Measurements from ENCODE around the gene NFKB2.

The NFKB2 gene

DNA sequence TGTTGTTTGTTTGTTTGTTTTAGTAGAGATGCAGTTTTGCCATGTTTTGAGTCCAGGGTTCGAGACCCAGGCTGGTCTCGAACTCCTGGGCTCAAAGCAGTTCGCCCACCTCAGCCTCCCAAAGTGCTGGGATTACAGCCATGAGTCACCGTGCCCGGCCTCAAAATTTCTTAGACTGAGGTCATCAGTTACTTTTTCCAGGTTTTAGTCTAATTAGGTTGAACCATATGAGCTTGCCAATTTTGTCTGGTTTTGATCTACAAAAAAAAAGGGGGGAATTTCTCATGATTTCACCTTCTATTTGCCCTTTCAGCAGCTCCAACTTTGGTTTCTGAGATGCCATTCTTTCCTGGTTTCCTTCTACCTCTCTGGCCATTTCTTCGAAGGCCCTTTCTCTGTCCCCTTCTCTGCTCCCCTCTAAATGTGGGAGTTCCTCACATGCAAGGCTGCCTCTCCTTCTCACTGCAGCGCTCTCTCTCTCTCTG is 31.3 kb downstream of the NFKB2 start (continued):
- TF ChIP-seq PRDM10 (tag by site-specific recombination; IDR thresholded peaks at IDR 0.05) = peak; percentile 96
- TF ChIP-seq ZNF843 (tag by site-specific recombination; IDR thresholded peaks at IDR 0.05) = 0 out of 2 replicates have a peak, but pooled peaks have one; percentile 13
- no peak for TF ChIP-seq ZNF623 (tag by site-specific recombination; IDR thresholded peaks at IDR 0.05)
- TF ChIP-seq, protein P1, sequence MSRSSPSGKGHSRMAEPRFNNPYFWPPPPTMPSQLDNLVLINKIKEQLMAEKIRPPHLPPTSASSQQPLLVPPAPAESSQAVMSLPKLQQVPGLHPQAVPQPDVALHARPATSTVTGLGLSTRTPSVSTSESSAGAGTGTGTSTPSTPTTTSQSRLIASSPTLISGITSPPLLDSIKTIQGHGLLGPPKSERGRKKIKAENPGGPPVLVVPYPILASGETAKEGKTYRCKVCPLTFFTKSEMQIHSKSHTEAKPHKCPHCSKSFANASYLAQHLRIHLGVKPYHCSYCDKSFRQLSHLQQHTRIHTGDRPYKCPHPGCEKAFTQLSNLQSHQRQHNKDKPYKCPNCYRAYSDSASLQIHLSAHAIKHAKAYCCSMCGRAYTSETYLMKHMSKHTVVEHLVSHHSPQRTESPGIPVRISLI (tag by site-specific recombination; IDR thresholded peaks at IDR 0.05) = 0 out of 2 replicates have a peak, but pooled peaks have one; percentile 28
- TF ChIP-seq ZNF629 (tag by site-specific recombination; IDR thresholded peaks at IDR 0.05) = peak; percentile 73
- 0 out of 2 replicates have a peak, but pooled peaks have one; percentile 55 for TF ChIP-seq BCL11A (tag by site-specific recombination; IDR thresholded peaks at IDR 0.05; ENCODE audit: low read depth)
- peak; percentile 35; the same call in 1 of the 2 replicates for TF ChIP-seq ZFHX2 (tag by site-specific recombination; conservative IDR thresholded peaks at IDR 0.05)
- 0 out of 2 replicates have a peak, but pooled peaks have one; percentile 52 for TF ChIP-seq ZFP37 (tag by site-specific recombination; IDR thresholded peaks at IDR 0.05)
- peak; percentile 52 for TF ChIP-seq ZNF692 (tag by site-specific recombination; IDR thresholded peaks at IDR 0.05)
- peak; percentile 79; the same call in 1 of the 2 replicates for TF ChIP-seq ZNF366 (tag by site-specific recombination; conservative IDR thresholded peaks at IDR 0.05)
- TF ChIP-seq ZNF184 (tag by site-specific recombination; IDR thresholded peaks at IDR 0.05) = no peak
- TF ChIP-seq OVOL3 (tag by site-specific recombination; IDR thresholded peaks at IDR 0.05) = no peak
- no peak for TF ChIP-seq ZNF114 (tag by site-specific recombination; IDR thresholded peaks at IDR 0.05)

- H3K9me3 ChIP-seq (ENCODE audit: control insufficient read depth, insufficient read depth, low read depth, low read length) = no peaks in the 10 kb centered on the region
- H3K36me3 ChIP-seq (ENCODE audit: control insufficient read depth in 2 of 2, insufficient read depth in 1 of 2, low read length in 2 of 2) = peaks cover 0 to 14% of the 10 kb centered on the region in 2 experiments; a peak in 1 of 3 replicates
- no peak overlapping the region for H3K4me3 ChIP-seq (ENCODE audit: low read depth, low read length)
- 0 out of 2 replicates have a peak, but pooled peaks have one; percentile 12 for TF ChIP-seq ZNF140 (tag by site-specific recombination; IDR thresholded peaks at IDR 0.05)
- TF ChIP-seq PRDM10 (tag by site-specific recombination; IDR thresholded peaks at IDR 0.05) = 0 out of 2 replicates have a peak, but pooled peaks have one; percentile 26
- no peak for TF ChIP-seq ZNF169 (tag by site-specific recombination; IDR thresholded peaks at IDR 0.05)
- CTCF ChIA-PET = interaction anchor here (1.3 kb wide), 1 partner anchor 30 kb away, joined by 4 read pairs; no protein-coding TSS in a partner anchor
- POLR2A ChIA-PET = interaction anchor here (0.8 to 1.0 kb wide), 2 partner anchors 9 to 32 kb away, joined by 5 to 7 read pairs; no protein-coding TSS in a partner anchor
- H3K4me1 ChIP-seq (ENCODE audit: control insufficient read depth, insufficient read depth, low read length) = peaks cover 3% of the 10 kb centered on the region; the same call in 1 of the 2 replicates
- H3K27ac ChIP-seq (ENCODE audit: extremely low read depth, low read depth, low read length) = no peak overlapping the region
These were observed 34.0 kb downstream of the NFKB2 start for GRCh38 chr10:102429468-102429867.
